Stomach smooth muscle (tissue), 2 donors: ENCODE results near the gene RAD51B.
"Not testable (repeated sequence)": the region's sequence is repeated elsewhere in the genome, so short reads cannot be mapped to it uniquely, and the experiment has no call there.

ENCODE experiments used
- H3K27ac ChIP-seq: one replicate; pipeline ENCODE4 v1.7.0; 2013; ENCODE audit warnings: mild to moderate bottlenecking, low read length, inconsistent platforms
- H3K27me3 ChIP-seq, 2 donors: one replicate each; pipeline ENCODE4 v1.7.0; 2013; ENCODE audit warnings: low read length in 2 of 2; ENCODE audit not compliant: insufficient read depth in 2 of 2, control insufficient read depth in 1 of 2
- H3K36me3 ChIP-seq, 2 donors: one replicate each; pipeline ENCODE4 v1.7.0; 2013; ENCODE audit warnings: low read length in 2 of 2; ENCODE audit not compliant: control insufficient read depth in 2 of 2, insufficient read depth in 2 of 2
- H3K4me1 ChIP-seq: one replicate; pipeline ENCODE4 v1.7.0; 2013; ENCODE audit warnings: low read length; ENCODE audit not compliant: control insufficient read depth, insufficient read depth
- H3K4me3 ChIP-seq, 2 donors: one replicate each; pipeline ENCODE4 v1.7.0; 2013; ENCODE audit warnings: low read length in 2 of 2
- H3K9ac ChIP-seq, 2 donors: one replicate each; pipeline ENCODE4 v1.7.0; 2013; ENCODE audit warnings: low read length in 2 of 2, mild to moderate bottlenecking in 1 of 2
- H3K9me3 ChIP-seq, 2 donors: one replicate each; pipeline ENCODE4 v1.7.0; 2013; ENCODE audit warnings: low read length in 2 of 2; ENCODE audit not compliant: control insufficient read depth in 2 of 2
- donor health status: healthy.
- donor health status: Pancreatic carcinoma.

RAD51B gene

GRCh38 chr14:68292441-68293215 is 473.0 kb downstream of the RAD51B start:
- H3K9ac ChIP-seq, result no peak overlapping the region
- no peaks in the 10 kb centered on the region for H3K27me3 ChIP-seq
- no peaks in the 10 kb centered on the region for H3K9me3 ChIP-seq
- H3K27ac ChIP-seq, result no peak overlapping the region
- no peak overlapping the region for H3K4me3 ChIP-seq
- H3K4me1 ChIP-seq, result peaks cover 3% of the 10 kb centered on the region
- no peaks in the 10 kb centered on the region for H3K36me3 ChIP-seq

GRCh38 chr14:68293404-68293803 is 473.8 kb downstream of the RAD51B start:
- peaks cover 9% of the 10 kb centered on the region for H3K4me1 ChIP-seq
- H3K4me3 ChIP-seq, result no peak overlapping the region
- no peaks in the 10 kb centered on the region for H3K27me3 ChIP-seq
- H3K36me3 ChIP-seq, result no peaks in the 10 kb centered on the region
- no peak overlapping the region for H3K27ac ChIP-seq
- H3K9ac ChIP-seq, result no peak overlapping the region
- no peaks in the 10 kb centered on the region for H3K9me3 ChIP-seq

- Histone ChIP-seq H3K4me3 (no peak overlapping the region), H3K27ac (no peak overlapping the region), H3K4me1 (peaks cover 9% of the 10 kb centered on the region), H3K9me3 (no peaks in the 10 kb centered on the region), H3K27me3 (no peaks in the 10 kb centered on the region), H3K36me3 (no peaks in the 10 kb centered on the region), H3K9ac (no peak overlapping the region)
Measured at GRCh38 chr14:68295316-68295816, 475.8 kb downstream of the RAD51B start.

GRCh38 chr14:68297039-68297438 is 477.5 kb downstream of the RAD51B start:
- Histone ChIP-seq H3K27ac (no peak overlapping the region), H3K9me3 (no peaks in the 10 kb centered on the region), H3K27me3 (no peaks in the 10 kb centered on the region), H3K4me3 (no peak overlapping the region), H3K4me1 (peaks cover 9% of the 10 kb centered on the region), H3K36me3 (no peaks in the 10 kb centered on the region), H3K9ac (no peak overlapping the region)

GRCh38 chr14:68297876-68298468 is 478.4 kb downstream of the RAD51B start:
- Histone ChIP-seq H3K9ac (no peak overlapping the region), H3K9me3 (no peaks in the 10 kb centered on the region), H3K4me3 (no peak overlapping the region), H3K27ac (no peak overlapping the region), H3K4me1 (peaks cover 9% of the 10 kb centered on the region), H3K27me3 (no peaks in the 10 kb centered on the region), H3K36me3 (no peaks in the 10 kb centered on the region)

GRCh38 chr14:68300608-68301007 is 481.0 kb downstream of the RAD51B start:
- Histone ChIP-seq H3K9ac (no peak overlapping the region), H3K4me1 (peaks cover 12% of the 10 kb centered on the region), H3K4me3 (no peak overlapping the region), H3K27me3 (no peaks in the 10 kb centered on the region), H3K36me3 (no peaks in the 10 kb centered on the region), H3K9me3 (no peaks in the 10 kb centered on the region), H3K27ac (no peak overlapping the region)

- no peak overlapping the region for H3K9ac ChIP-seq
- peaks cover 11% of the 10 kb centered on the region for H3K4me1 ChIP-seq
- no peaks in the 10 kb centered on the region for H3K27me3 ChIP-seq
- H3K36me3 ChIP-seq, result no peaks in the 10 kb centered on the region
- no peak overlapping the region for H3K27ac ChIP-seq
- no peak overlapping the region for H3K4me3 ChIP-seq
- H3K9me3 ChIP-seq, result no peaks in the 10 kb centered on the region
Measured at GRCh38 chr14:68301219-68301618, 481.6 kb downstream of the RAD51B start.

GRCh38 chr14:68302938-68303337 is 483.4 kb downstream of the RAD51B start:
- not testable (repeated sequence) for H3K4me3 ChIP-seq, H3K9me3 ChIP-seq, H3K9ac ChIP-seq, H3K27ac ChIP-seq, H3K36me3 ChIP-seq, H3K27me3 ChIP-seq
- H3K4me1 ChIP-seq, result peaks cover 15% of the 10 kb centered on the region

- no peaks in the 10 kb centered on the region for H3K36me3 ChIP-seq
- H3K27ac ChIP-seq, result peak overlapping the region; percentile 81
- H3K9ac ChIP-seq, result no peak overlapping the region
- no peaks in the 10 kb centered on the region for H3K9me3 ChIP-seq
- H3K4me1 ChIP-seq, result peaks cover 21% of the 10 kb centered on the region
- H3K4me3 ChIP-seq, result no peak overlapping the region
- H3K27me3 ChIP-seq, result no peaks in the 10 kb centered on the region
Measured at GRCh38 chr14:68305738-68306137, 486.2 kb downstream of the RAD51B start.

GRCh38 chr14:68306265-68306933 is 486.8 kb downstream of the RAD51B start:
- Histone ChIP-seq H3K4me3 (no peak overlapping the region), H3K9ac (peak overlapping the region in 1 of 2 donors; percentile 35), H3K27me3 (no peaks in the 10 kb centered on the region), H3K27ac (peak overlapping the region; percentile 81), H3K4me1 (peaks cover 21% of the 10 kb centered on the region), H3K36me3 (no peaks in the 10 kb centered on the region), H3K9me3 (no peaks in the 10 kb centered on the region)
